GM21737 (cell line): ENCODE data around the gene RBM42.
A peak's percentile ranks its signal among the peaks of the same experiment; 100 is the strongest.

Experiments
- ATAC-seq: cut with Tn5 transposase; IDR thresholded peaks from one replicate; pipeline ENCODE4 v1.9.1; 2021; ENCODE audit warnings: mild to moderate bottlenecking, moderate library complexity; ENCODE audit not compliant: unreplicated experiment

RBM42 gene

GRCh38 chr19:35620001-35620400 lies 8.8 kb upstream of the RBM42 start:
- ATAC-seq, result no peak

GRCh38 chr19:35621708-35622107 lies 7.1 kb upstream of the RBM42 start:
- ATAC-seq, result no peak

- ATAC-seq, result no peak
Observed at GRCh38 chr19:35622750-35623149, 6.1 kb upstream of the RBM42 start.

GRCh38 chr19:35623327-35624010 lies 5.4 kb upstream of the RBM42 start:
- ATAC-seq, result no peak

- ATAC-seq, result no peak
Observed at GRCh38 chr19:35628264-35628564, 622 bp upstream of the RBM42 start.

GRCh38 chr19:35629332-35629633 lies 447 bp downstream of the RBM42 start:
- no peak for ATAC-seq

- ATAC-seq, result no peak
Observed at GRCh38 chr19:35633727-35634440, 5.0 kb downstream of the RBM42 start.

GRCh38 chr19:35636651-35637050 lies 7.8 kb downstream of the RBM42 start:
- no peak for ATAC-seq

- no peak for ATAC-seq
Observed at GRCh38 chr19:35637165-35637564, 8.3 kb downstream of the RBM42 start.

- no peak for ATAC-seq
Observed at GRCh38 chr19:35639321-35639639, 10.4 kb downstream of the RBM42 start.

GRCh38 chr19:35639863-35640262 lies 11.0 kb downstream of the RBM42 start:
- ATAC-seq, result no peak

GRCh38 chr19:35641515-35642151 lies 12.8 kb downstream of the RBM42 start, which contains the start of gene ETV2:
TSS of gene ETV2 (plus strand) at chr19:35641745. CDS start at chr19:35642461, 716 bp downstream.
- no peak for ATAC-seq

- no peak for ATAC-seq
Observed at GRCh38 chr19:35642312-35642711, 13.5 kb downstream of the RBM42 start.

- no peak for ATAC-seq
Observed at GRCh38 chr19:35642798-35643254, 14.0 kb downstream of the RBM42 start.

- ATAC-seq, result peak; percentile 38
Observed at GRCh38 chr19:35643255-35644205, 14.7 kb downstream of the RBM42 start.

- ATAC-seq, result peak; percentile 67
Observed at GRCh38 chr19:35644206-35644986, 15.6 kb downstream of the RBM42 start.

GRCh38 chr19:35644987-35645679 lies 16.3 kb downstream of the RBM42 start:
- ATAC-seq, result no peak

GRCh38 chr19:35645680-35646511 lies 17.1 kb downstream of the RBM42 start:
- ATAC-seq, result no peak
